Spleen (tissue), 7 donors: ENCODE data around the gene TPRG1.

Experiments
- POLR2A ChIP-seq, 3 donors: fragments of 450-650 bp; IDR thresholded peaks; one replicate each; pipeline ENCODE4 v1.5.1; 2017; ENCODE audit warnings: antibody characterized with exemption in 3 of 3, mild to moderate bottlenecking in 1 of 3
- POLR2AphosphoS5 ChIP-seq, 3 donors: sonication (generic); formaldehyde crosslinking; IDR thresholded peaks; one replicate each; pipeline ENCODE4 v1.5.1; 2017; ENCODE audit warnings: antibody characterized with exemption in 3 of 3
- TF ChIP-seq, protein P1 (sequence below), 11 experiments: fragments of 200-600 bp in 7 of 11; fragments of 450-650 bp in 4 of 11; sonication (generic) in 4 of 11; IDR thresholded peaks in 8 of 11; conservative IDR thresholded peaks in 3 of 11; 1 replicate in 7 of 11; 2 replicates in 4 of 11; pipeline versions ENCODE4 v1.4.0 to v1.8.0; 2016 to 2021; ENCODE audit warnings: antibody characterized with exemption in 11 of 11, inconsistent platforms in 4 of 11, mild to moderate bottlenecking in 1 of 11
- donor health status: DM: no; HTN: no; CAD: no; lungs with moderate emphysema.
- donor health status: DM: no; HTN: no; CAD: no.
- donor health status: DM: no; HTN: no; CAD: no.

- no peak for TF ChIP-seq POLR2AphosphoS5 (IDR thresholded peaks at IDR 0.05)
- TF ChIP-seq, protein P1, sequence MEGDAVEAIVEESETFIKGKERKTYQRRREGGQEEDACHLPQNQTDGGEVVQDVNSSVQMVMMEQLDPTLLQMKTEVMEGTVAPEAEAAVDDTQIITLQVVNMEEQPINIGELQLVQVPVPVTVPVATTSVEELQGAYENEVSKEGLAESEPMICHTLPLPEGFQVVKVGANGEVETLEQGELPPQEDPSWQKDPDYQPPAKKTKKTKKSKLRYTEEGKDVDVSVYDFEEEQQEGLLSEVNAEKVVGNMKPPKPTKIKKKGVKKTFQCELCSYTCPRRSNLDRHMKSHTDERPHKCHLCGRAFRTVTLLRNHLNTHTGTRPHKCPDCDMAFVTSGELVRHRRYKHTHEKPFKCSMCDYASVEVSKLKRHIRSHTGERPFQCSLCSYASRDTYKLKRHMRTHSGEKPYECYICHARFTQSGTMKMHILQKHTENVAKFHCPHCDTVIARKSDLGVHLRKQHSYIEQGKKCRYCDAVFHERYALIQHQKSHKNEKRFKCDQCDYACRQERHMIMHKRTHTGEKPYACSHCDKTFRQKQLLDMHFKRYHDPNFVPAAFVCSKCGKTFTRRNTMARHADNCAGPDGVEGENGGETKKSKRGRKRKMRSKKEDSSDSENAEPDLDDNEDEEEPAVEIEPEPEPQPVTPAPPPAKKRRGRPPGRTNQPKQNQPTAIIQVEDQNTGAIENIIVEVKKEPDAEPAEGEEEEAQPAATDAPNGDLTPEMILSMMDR (IDR thresholded peaks at IDR 0.05 in 8 of 11, conservative IDR thresholded peaks at IDR 0.05 in 3 of 11) = no peak
- no peak for TF ChIP-seq POLR2A (IDR thresholded peaks at IDR 0.05)
Measured at GRCh38 chr3:189369636-189370035, 197.9 kb downstream of the TPRG1 start.
